NCI-H2196 treated with DMSO at 0.1 percent for 48 hours (cell line): ENCODE results near the gene RAB9B.

Source experiments
- DNase-seq: peaks from one replicate; lab custom pipeline; 2025; ENCODE audit not compliant: unreplicated experiment; lab: John Stamatoyannopoulos, UW

RAB9B gene

DNA sequence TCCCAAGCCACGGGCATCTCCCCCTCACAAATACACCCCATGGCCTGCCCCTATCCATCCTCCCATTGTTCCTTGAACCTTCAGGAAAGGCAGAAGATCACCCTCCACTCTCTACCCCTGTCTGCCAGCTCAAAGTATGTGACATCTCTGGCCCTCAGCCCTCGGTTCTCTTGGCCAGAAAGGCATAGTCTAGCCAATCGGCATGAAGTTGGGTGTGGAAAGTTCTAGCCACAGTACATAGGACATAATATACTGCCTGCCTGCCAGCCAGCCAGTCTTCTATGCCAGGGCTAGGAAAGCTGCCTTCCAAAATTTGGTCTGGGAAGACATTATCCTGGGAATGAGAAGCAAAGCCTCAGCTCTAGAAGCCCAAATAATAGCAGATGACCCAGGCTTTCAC, 58.6 kb downstream of the RAB9B start:
- DNase-seq = no peak
